ENCODE measurements around the gene PDE4D.

PDE4D gene

DNA sequence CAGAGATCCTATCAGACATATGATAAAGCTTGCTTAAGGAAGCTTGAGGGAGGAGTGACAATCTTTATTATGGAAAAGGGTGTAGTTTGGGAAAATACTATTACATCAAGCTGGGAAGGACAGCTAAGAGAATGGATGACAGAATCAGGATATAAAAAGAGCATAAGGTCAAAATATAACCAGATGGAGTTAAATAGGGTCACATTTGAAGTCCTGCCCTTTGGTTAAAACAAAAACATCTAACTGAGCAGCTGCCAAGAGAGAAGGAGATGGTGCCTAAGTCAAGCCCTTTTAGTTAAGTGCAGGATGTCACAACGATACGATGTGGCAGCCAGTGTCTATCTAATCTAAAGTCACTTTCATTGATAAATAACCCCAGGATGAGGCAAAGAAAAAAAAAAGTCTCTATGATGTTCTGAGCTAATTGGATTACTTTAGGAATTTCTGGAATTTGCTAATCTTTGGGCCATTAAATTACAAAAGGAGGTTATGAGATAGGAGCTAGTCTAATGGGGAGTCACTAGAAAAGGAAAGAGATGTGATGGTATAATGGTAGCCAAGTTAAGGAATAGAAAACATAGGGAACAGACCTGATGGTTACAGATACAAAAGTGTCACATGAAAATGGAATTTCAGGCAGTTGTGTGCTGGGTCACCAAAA lies 365.2 kb downstream of the PDE4D start:
- TF ChIP-seq POLR2A (IDR thresholded peaks at IDR 0.05; ENCODE audit: low read depth, low read length) = no peak
- TF ChIP-seq TAF1 (IDR thresholded peaks at IDR 0.05; ENCODE audit: borderline replicate concordance, low read depth, low read length) = no peak
- no peak for TF ChIP-seq POLR2AphosphoS5 (IDR thresholded peaks at IDR 0.05; ENCODE audit: low read depth, low read length)
- FAIRE-seq (no peak), DNase-seq (ENCODE audit: insufficient read length) (no peak)

- TF ChIP-seq TAF1 (IDR thresholded peaks at IDR 0.05; ENCODE audit: borderline replicate concordance, low read depth, low read length) (no peak), POLR2A (IDR thresholded peaks at IDR 0.05; ENCODE audit: low read depth, low read length) (no peak), POLR2AphosphoS5 (IDR thresholded peaks at IDR 0.05; ENCODE audit: low read depth, low read length) (no peak)
- FAIRE-seq = no peak
- DNase-seq (ENCODE audit: insufficient read length) = no peak
These were observed 367.6 kb downstream of the PDE4D start for GRCh38 chr5:59525957-59526356.

DNA sequence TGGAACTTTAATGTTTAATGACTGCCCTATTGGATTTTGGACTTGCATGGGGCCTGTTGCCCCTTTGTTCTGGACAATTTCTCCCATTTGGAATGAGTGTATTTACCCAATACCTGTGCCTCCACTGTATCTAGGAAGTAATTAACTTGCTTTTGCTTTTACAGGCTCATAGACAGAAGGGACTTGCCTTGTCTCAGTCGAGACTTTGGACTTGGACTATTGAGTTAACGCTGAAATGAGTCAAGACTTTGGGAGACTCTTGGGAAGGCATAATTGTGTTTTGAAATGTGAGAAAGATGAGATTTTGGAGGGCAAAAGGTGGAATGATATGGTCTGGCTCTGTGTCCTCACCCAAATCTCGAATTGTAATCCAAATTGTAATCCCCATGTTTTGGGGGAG lies 368.2 kb downstream of the PDE4D start:
- FAIRE-seq = no peak
- DNase-seq (ENCODE audit: insufficient read length) = no peak
- TF ChIP-seq POLR2A (IDR thresholded peaks at IDR 0.05; ENCODE audit: low read depth, low read length) (no peak), TAF1 (IDR thresholded peaks at IDR 0.05; ENCODE audit: borderline replicate concordance, low read depth, low read length) (no peak), POLR2AphosphoS5 (IDR thresholded peaks at IDR 0.05; ENCODE audit: low read depth, low read length) (no peak)

DNA sequence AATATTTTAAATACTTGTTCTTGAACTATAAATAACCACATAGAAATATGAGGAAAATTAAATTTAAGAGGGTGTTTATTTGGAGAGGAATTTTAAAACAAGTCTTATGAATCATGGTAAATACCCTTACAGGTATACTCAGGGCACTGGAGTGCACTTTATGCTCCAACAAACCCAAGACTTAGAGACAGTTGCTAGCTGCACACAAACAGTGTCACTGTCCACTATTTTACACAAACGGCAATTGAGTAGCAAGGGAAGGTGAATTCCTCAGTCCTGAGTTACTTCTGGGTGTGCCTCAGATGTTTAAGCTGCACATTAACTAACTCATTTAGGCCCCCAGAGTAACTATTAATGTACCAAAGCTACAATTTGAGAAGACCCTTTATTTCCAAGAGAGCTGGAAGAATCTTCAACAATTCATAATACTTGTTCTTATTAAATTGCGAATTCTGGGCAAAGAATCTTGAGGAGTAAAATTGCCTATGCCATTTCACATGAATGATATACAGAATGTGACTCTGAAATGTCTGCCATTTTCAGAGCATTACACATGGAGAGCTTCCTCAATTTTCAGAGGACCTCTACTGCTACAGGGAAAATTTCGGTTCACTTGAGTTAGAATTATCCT lies 371.2 kb downstream of the PDE4D start:
- FAIRE-seq (no peak), DNase-seq (ENCODE audit: insufficient read length) (no peak)
- TF ChIP-seq POLR2AphosphoS5 (IDR thresholded peaks at IDR 0.05; ENCODE audit: low read depth, low read length) (no peak), POLR2A (IDR thresholded peaks at IDR 0.05; ENCODE audit: low read depth, low read length) (no peak), TAF1 (IDR thresholded peaks at IDR 0.05; ENCODE audit: borderline replicate concordance, low read depth, low read length) (no peak)

GRCh38 chr5:59521476-59521875 lies 372.1 kb downstream of the PDE4D start:
- FAIRE-seq = no peak

GRCh38 chr5:59519338-59519737 lies 374.2 kb downstream of the PDE4D start:
- TF ChIP-seq POLR2AphosphoS5 (IDR thresholded peaks at IDR 0.05; ENCODE audit: low read depth, low read length) (no peak), TAF1 (IDR thresholded peaks at IDR 0.05; ENCODE audit: borderline replicate concordance, low read depth, low read length) (no peak), POLR2A (IDR thresholded peaks at IDR 0.05; ENCODE audit: low read depth, low read length) (no peak)
- FAIRE-seq (no peak), DNase-seq (ENCODE audit: insufficient read length) (no peak)

More at GRCh38 chr5:59521476-59521875, 372.1 kb downstream of the PDE4D start:
- no peak for TF ChIP-seq POLR2A (IDR thresholded peaks at IDR 0.05; ENCODE audit: low read depth, low read length)
- DNase-seq (ENCODE audit: insufficient read length) = no peak

DNA sequence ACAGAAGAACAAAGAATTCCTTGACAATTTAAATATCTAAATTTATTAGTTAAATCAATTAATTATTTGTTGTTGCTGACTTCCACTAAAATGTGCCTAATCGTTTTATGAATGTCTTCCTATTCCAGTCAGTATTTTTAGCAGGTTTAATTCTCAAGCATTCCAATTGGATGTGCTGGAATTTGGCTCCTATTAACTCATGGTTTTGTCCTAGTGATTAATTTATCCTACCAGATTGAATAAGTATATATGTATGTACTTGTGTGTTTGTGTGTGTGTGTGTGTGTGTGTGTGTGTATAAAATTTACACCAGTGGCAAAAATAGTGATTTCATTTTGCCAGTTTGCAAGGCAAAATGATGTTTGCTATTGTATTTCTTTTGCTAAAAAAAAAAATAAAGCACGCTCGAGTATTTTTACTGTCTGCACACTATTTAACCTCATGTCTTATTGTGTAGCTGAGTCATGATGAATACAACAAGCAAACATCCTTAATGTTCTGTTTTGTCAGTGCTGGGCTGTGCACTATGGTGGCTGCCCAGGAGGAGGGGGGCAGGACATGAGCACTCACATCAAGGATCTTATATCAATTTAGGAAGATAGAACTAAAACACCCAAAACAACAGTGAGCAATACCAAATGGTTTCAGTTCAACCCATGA lies 375.5 kb downstream of the PDE4D start:
- FAIRE-seq (no peak), DNase-seq (ENCODE audit: insufficient read length) (no peak)
- TF ChIP-seq TAF1 (IDR thresholded peaks at IDR 0.05; ENCODE audit: borderline replicate concordance, low read depth, low read length) = no peak
- TF ChIP-seq POLR2A (IDR thresholded peaks at IDR 0.05; ENCODE audit: low read depth, low read length) = no peak
- no peak for TF ChIP-seq POLR2AphosphoS5 (IDR thresholded peaks at IDR 0.05; ENCODE audit: low read depth, low read length)

DNA sequence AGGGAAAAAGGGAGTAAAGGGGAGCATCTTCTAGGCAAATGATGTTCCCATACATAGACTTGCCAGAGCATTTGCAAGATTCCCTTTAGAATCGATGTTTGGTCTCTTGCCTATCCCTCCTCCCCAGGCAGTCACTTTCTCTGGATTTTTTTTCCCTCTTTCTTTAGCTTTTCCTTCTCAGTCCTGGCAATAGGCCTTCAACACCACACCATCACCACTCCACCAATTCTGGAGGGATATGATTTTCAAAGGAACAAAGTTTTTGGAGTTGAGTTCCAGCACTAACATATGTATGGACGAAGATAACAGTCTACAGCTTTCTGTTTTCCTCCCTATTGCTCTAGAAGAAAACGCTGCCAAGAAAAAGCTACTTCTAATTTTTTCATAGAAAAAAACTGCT lies 377.4 kb downstream of the PDE4D start:
- FAIRE-seq = no peak
- no peak for TF ChIP-seq TAF1 (IDR thresholded peaks at IDR 0.05; ENCODE audit: borderline replicate concordance, low read depth, low read length)
- TF ChIP-seq POLR2A (IDR thresholded peaks at IDR 0.05; ENCODE audit: low read depth, low read length) = no peak
- TF ChIP-seq POLR2AphosphoS5 (IDR thresholded peaks at IDR 0.05; ENCODE audit: low read depth, low read length) = no peak

GRCh38 chr5:59506285-59506877 lies 387.1 kb downstream of the PDE4D start:
- no peak for FAIRE-seq
- no peak for DNase-seq (ENCODE audit: insufficient read length)
- no peak for TF ChIP-seq POLR2A (IDR thresholded peaks at IDR 0.05; ENCODE audit: low read depth, low read length)
- no peak for TF ChIP-seq TAF1 (IDR thresholded peaks at IDR 0.05; ENCODE audit: borderline replicate concordance, low read depth, low read length)
- TF ChIP-seq POLR2AphosphoS5 (IDR thresholded peaks at IDR 0.05; ENCODE audit: low read depth, low read length) = no peak

More for the DNA sequence above, 377.4 kb downstream of the PDE4D start:
- no peak for DNase-seq (ENCODE audit: insufficient read length)

GRCh38 chr5:59504043-59504442 lies 389.5 kb downstream of the PDE4D start:
- DNase-seq (ENCODE audit: insufficient read length) (no peak), FAIRE-seq (no peak)
- TF ChIP-seq TAF1 (IDR thresholded peaks at IDR 0.05; ENCODE audit: borderline replicate concordance, low read depth, low read length) (no peak), POLR2AphosphoS5 (IDR thresholded peaks at IDR 0.05; ENCODE audit: low read depth, low read length) (no peak), POLR2A (IDR thresholded peaks at IDR 0.05; ENCODE audit: low read depth, low read length) (no peak)

DNA sequence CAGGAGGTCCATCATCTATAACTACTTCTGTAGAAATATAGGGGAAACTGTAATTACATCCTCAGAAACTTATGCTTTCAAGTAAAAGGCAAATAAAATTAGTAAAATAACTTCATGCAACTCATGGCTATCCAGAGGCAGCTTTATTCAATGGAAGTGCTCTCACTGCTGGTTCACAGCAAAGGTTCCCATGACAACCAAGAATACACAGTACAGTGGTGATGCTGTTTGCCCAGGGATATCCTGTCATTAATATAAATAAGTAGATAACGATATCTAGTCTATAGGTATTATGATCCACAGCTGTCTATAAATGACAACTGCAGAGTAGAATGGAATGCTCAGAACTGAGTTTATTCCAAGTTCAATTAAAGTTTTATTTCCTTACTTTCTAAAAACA lies 390.3 kb downstream of the PDE4D start:
- no peak for FAIRE-seq
- no peak for TF ChIP-seq TAF1 (IDR thresholded peaks at IDR 0.05; ENCODE audit: borderline replicate concordance, low read depth, low read length)
- TF ChIP-seq POLR2A (IDR thresholded peaks at IDR 0.05; ENCODE audit: low read depth, low read length) = no peak
- no peak for TF ChIP-seq POLR2AphosphoS5 (IDR thresholded peaks at IDR 0.05; ENCODE audit: low read depth, low read length)
- DNase-seq (ENCODE audit: insufficient read length) = no peak
